GM19025 (cell line): ENCODE data around the gene EFEMP2.

Experiments used
- ATAC-seq: cut with Tn5 transposase; IDR thresholded peaks from one replicate; pipeline ENCODE4 v1.9.1; 2021; ENCODE audit warnings: mild to moderate bottlenecking, low read depth, moderate library complexity; ENCODE audit not compliant: unreplicated experiment

EFEMP2 gene

GRCh38 chr11:65872586-65873317 lies at the start of gene EFEMP2:
EFEMP2 (minus strand) TSS chr11:65872800; CDS start chr11:65872354, 446 bp downstream.
- ATAC-seq, result no peak

DNA sequence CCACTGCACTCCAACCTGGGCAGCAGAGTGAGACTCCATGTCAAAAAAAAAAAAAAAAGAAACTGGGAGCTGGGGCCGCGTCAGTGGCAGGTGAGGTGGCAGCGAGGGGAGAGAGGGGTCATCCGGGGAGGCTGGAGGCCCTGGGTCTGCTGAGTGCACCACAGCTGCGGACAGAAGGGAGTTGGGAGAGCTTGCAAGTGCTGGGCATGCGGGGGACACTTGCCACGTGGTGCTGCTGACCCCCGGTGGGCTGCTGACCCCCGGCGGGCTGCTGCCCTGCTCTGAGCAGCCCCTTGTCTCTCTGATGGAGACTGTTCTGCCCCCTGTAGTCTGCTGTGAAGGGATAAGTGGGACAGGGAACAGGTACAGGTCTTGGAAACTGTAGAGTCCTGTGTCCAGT lies 49.3 kb upstream of the EFEMP2 start:
- ATAC-seq, result no peak

GRCh38 chr11:65921033-65921555 lies 48.5 kb upstream of the EFEMP2 start:
- no peak for ATAC-seq

GRCh38 chr11:65920372-65920802 lies 47.8 kb upstream of the EFEMP2 start:
- no peak for ATAC-seq

DNA sequence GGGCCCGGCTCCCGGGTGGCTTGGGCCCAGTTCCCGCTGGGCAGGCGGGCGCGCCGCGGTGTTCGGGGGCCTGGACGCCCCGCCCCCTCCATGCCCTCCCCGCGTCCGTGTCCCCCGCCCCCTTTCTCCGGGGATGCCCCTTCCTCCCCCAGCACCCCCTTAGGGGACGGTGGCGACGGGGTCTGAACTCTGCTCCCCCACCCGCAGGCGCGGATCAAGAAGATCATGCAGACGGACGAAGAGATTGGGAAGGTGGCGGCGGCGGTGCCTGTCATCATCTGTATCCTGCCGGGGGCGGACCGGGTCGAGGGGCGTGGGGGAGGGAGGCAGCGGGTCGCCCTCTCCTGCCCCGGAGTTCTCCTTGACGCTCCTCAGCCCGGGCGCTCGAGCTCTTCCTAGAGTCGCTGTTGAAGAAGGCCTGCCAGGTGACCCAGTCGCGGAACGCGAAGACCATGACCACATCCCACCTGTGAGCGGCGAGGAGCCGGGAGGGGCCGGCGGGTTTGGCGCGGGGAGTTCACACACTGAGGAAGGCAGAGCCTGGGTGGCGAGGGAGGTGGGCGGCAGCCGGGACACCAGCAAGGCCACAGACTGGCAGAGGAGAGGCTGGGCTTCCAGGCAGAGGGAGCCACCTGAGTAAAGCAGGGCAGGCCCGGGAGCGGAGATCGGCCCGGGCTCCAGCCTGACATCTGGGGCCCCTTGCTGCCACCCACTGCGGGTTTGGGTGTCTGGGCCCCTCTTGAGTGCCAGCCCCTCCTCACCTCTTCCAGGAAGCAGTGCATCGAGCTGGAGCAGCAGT lies 47.2 kb upstream of the EFEMP2 start:
- peak; percentile 40 for ATAC-seq

DNA sequence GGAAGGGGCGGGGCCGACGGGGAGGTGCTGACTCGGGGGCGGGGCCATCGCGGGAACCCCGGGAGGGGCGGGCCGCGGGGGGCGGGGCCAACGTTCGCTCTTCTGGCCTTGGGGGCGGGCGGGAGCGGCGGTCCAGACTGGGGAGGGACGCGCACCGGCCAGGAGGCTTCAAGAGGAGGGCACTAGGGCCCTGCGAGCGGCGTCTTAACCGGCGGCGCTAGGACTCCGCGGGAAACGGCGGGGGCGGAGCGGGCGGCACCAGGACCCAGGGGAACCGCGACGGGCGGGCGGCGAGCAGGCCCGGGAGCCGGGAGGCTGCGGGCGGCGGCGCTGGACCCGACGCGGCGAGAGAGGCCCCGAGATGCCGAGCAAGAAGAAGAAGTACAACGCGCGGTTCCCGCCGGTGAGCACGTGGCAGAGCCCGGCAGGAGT lies 46.6 kb upstream of the EFEMP2 start, which contains the start of gene DRAP1:
TSS of gene DRAP1 (plus strand) at position 286 of the 432 bp plus-strand sequence. CDS start at position 362, 76 bp downstream.
- peak; percentile 85 for ATAC-seq

DNA sequence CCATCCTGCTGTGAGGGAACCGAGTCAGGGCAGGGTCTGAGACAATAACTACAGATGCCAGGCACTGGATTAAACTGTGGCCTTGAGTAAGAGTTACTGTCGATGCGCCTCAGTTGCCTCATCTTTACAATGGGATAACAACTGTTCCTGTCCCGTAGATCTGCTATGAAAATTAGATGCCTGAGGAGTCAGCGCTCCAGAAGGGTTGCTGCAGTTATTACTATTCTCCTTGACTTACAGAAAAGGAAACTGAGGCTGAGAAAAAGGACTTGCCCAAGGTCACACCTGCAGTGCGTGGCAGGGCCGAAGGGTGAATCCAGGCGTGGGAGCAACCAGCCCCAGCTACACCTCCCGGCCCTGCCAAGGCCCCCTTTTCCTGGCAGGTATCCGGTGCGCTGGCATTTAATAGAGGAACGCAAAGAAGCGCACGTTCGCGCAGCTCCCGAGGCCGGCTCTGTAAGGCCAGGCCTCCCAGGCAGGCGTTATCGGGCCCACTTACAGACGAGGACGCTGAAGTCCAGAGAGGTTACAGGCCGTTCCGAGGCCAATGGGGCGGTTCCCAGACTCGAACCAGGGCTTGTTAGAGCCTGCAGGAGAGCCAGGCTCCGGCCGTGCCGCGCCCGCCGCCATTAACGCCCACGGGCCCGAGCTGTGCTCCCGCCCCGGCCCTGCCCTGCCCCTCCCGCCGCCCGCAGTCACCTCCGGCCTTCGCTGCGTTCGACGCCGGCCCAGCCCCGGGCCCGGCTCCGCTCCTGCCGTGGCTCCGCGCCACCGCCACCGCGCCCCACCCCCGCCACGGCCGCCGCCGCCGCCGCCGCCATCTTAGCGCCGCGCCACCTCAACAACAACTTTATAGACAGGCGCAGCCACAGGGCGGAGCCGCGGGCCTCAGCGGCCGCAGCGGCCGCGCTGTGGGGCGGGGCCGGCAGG lies 45.9 kb upstream of the EFEMP2 start, which contains the start of gene C11orf68:
TSS of gene C11orf68 (minus strand) at position 852 of the 930 bp plus-strand sequence. CDS start at position 821, 31 bp downstream.
- ATAC-seq, result peak; percentile 43

GRCh38 chr11:65917434-65918210 lies 45.0 kb upstream of the EFEMP2 start:
- no peak for ATAC-seq

GRCh38 chr11:65917077-65917433 lies 44.5 kb upstream of the EFEMP2 start:
- ATAC-seq, result no peak

GRCh38 chr11:65916391-65916790 lies 43.8 kb upstream of the EFEMP2 start:
- ATAC-seq, result no peak

DNA sequence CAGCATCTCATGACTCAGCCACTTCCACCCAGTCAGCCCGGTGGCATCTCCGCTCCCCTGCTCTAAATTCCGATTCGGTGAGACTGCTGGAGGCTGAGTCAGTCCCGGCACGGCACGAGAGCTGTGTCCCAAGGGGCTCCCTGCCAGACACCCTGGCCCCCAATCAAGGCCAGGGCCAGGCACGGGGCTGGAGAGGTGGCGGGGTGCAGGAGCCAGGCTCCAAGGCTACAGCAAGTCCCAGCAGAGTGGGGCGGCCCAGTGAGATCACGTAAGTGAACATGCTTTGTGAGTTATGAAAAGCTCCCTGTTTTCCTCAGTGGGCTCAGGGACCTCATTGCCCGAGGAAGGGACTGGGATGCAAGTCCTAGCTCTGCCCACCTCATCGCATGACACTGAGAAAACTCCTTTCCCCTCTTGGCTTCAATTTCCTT lies 43.2 kb upstream of the EFEMP2 start:
- ATAC-seq, result no peak

GRCh38 chr11:65915101-65915820 lies 42.7 kb upstream of the EFEMP2 start:
- ATAC-seq, result no peak

DNA sequence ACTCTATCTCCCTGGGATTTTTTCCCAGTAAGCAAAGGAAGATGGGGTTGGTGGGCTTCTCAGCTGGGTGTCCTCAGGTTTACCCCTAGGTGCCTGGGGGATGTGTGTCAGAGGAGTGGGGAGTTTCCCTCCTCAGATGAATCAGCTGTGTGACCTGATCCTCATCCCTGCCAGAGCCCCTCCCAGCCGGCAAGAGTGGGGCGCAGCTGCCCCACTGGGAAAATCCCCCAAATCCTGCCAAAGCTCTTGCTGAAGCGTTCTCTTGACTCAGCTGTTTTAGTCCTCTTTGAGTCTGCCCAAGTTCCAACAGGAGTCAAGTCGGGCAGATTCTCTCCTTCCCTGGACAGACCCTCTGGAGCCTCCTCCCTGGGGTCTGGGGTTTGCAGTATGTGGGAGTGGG lies 40.2 kb upstream of the EFEMP2 start:
- no peak for ATAC-seq

- no peak for ATAC-seq
These were observed 39.3 kb upstream of the EFEMP2 start for GRCh38 chr11:65911682-65912568.

- no peak for ATAC-seq
These were observed 35.3 kb upstream of the EFEMP2 start for GRCh38 chr11:65907878-65908277.

DNA sequence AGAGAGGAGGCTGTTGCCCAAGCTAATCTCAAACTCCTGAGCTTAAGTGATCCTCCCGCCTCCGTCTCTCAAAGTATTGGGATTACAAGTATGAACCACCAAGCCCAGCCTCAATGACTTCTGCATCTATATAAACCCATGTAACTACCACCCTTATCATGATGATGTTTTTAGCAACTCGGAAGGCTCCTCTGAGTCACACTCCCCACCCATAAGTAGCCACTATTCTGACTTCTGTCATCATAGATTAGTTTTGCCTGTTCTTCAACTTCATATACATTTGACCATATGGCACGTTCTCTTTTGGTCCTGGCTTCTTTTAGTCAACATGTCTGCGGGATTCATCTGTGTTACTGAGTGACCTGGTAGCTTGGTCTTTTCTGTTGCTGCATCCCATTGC lies 34.0 kb upstream of the EFEMP2 start:
- no peak for ATAC-seq

- ATAC-seq, result no peak
These were observed 31.1 kb upstream of the EFEMP2 start for GRCh38 chr11:65903715-65904114.

DNA sequence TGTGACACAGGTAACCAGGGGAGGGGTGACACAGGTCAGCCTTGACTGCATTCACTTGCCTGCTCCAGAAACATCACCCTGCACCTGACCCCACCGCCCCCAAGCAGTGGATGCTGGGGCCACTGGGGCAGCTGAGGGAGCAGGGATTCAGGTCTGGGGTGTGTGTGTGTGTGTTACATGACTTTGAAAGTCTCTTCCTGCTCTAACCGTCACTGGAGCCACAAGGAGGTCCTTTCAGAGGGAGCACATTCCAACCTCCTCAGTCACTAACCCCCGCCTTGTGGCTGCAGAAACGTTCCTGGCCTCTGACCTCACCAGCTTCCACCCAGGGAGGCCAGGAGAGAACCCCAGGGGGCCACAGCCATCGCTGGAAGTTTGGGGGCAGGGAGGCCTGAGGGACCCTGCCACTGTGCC lies 30.5 kb upstream of the EFEMP2 start:
- ATAC-seq, result no peak
